Activated CD4-positive, alpha-beta T cell treated with anti-CD3 and anti-CD28 coated beads, Interleukin-2, amount 50 U/mL, for 4 hours (primary cell): Measurements from ENCODE around the gene ATG12.
A peak's percentile ranks its signal among the peaks of the same experiment; 100 is the strongest.
"Not testable (repeated sequence)": the region's sequence is repeated elsewhere in the genome, so short reads cannot be mapped to it uniquely, and the experiment has no call there.

Experiments used
- DNase-seq, 2 experiments: peaks; one replicate each; pipeline ENCODE4 v3.0.0-alpha.2; 2020

ATG12 gene

GRCh38 chr5:115841382-115842088 is at the start of gene ATG12, which contains the start of gene AP3S1:
TSS of gene ATG12 (minus strand) at chr5:115841565. CDS start at chr5:115841552, 13 bp downstream.
TSS of gene AP3S1 (plus strand) at chr5:115841935. CDS start at chr5:115842038, 103 bp downstream.
- peak; percentile 85 to 87 for DNase-seq

GRCh38 chr5:115888027-115888426 is 46.7 kb upstream of the ATG12 start:
- no peak for DNase-seq

GRCh38 chr5:115885208-115885607 is 43.8 kb upstream of the ATG12 start:
- DNase-seq: not testable (repeated sequence)

GRCh38 chr5:115884704-115885103 is 43.3 kb upstream of the ATG12 start:
- DNase-seq: no peak

- DNase-seq: not testable (repeated sequence)
Observed at GRCh38 chr5:115882434-115882833, 41.1 kb upstream of the ATG12 start.

- not testable (repeated sequence) for DNase-seq
Observed at GRCh38 chr5:115877342-115877741, 36.0 kb upstream of the ATG12 start.

GRCh38 chr5:115875447-115875846 is 34.1 kb upstream of the ATG12 start:
- DNase-seq: no peak

GRCh38 chr5:115873392-115873791 is 32.0 kb upstream of the ATG12 start:
- DNase-seq: no peak

GRCh38 chr5:115872447-115872846 is 31.1 kb upstream of the ATG12 start:
- no peak for DNase-seq

GRCh38 chr5:115869256-115869795 is 28.0 kb upstream of the ATG12 start:
- no peak for DNase-seq

GRCh38 chr5:115859378-115859777 is 18.0 kb upstream of the ATG12 start:
- DNase-seq: no peak

- no peak for DNase-seq
Observed at GRCh38 chr5:115858396-115858795, 17.0 kb upstream of the ATG12 start.

GRCh38 chr5:115857626-115858349 is 16.4 kb upstream of the ATG12 start:
- no peak for DNase-seq

- DNase-seq: no peak
Observed at GRCh38 chr5:115857057-115857479, 15.7 kb upstream of the ATG12 start.

GRCh38 chr5:115855959-115856358 is 14.6 kb upstream of the ATG12 start:
- no peak for DNase-seq

GRCh38 chr5:115854139-115854538 is 12.8 kb upstream of the ATG12 start:
- no peak for DNase-seq

- DNase-seq: no peak
Observed at GRCh38 chr5:115850744-115851416, 9.5 kb upstream of the ATG12 start.

GRCh38 chr5:115849258-115849798 is 8.0 kb upstream of the ATG12 start:
- no peak for DNase-seq

GRCh38 chr5:115847290-115847689 is 5.9 kb upstream of the ATG12 start:
- no peak for DNase-seq

GRCh38 chr5:115844321-115844817 is 3.0 kb upstream of the ATG12 start:
- no peak for DNase-seq

- DNase-seq: no peak
Observed at GRCh38 chr5:115843444-115844130, 2.2 kb upstream of the ATG12 start.

- DNase-seq: no peak
Observed at GRCh38 chr5:115842952-115843351, 1.6 kb upstream of the ATG12 start.
